Bronchial epithelial cell (primary cell): Measurements from ENCODE around the gene RBM19. TPM values are rescaled to one million over a fixed set of nuclear protein-coding genes. Genes with fewer than 3 reads are reported as not detected.

Source experiments
- DNase-seq: peaks from one replicate; pipeline ENCODE4 v3.0.0-alpha.2; 2010; ENCODE audit warnings: low read depth
- FAIRE-seq: peaks from 2 replicates; lab custom pipeline; 2011; peaks lifted over from hg19 to GRCh38; lab: Jason Lieb, UNC
- H3K27me3 ChIP-seq: 2 replicates; pipeline ENCODE4 v1.5.1; 2011; ENCODE audit warnings: low read length; ENCODE audit not compliant: control insufficient read depth, insufficient read depth
- H3K36me3 ChIP-seq: 2 replicates; pipeline ENCODE4 v1.5.1; 2011; ENCODE audit warnings: low read length; ENCODE audit not compliant: control insufficient read depth, insufficient read depth
- H3K4me3 ChIP-seq: 2 replicates; pipeline ENCODE4 v1.5.1; 2011; ENCODE audit warnings: mild to moderate bottlenecking, low read depth, low read length, control low read depth
- total RNA-seq: library from RNA; depleted of rRNA; stranded (reverse); fragments of >200 nt; gene quantifications from 2 replicates; pipeline ENCODE4 v1.2.1, GENCODE V29; 2014
- TF ChIP-seq, protein P1 (sequence below): IDR thresholded peaks from 2 replicates; pipeline ENCODE4 v1.5.1; 2011; ENCODE audit warnings: mild to moderate bottlenecking, moderate library complexity, low read length, control low read depth, inconsistent platforms; ENCODE audit not compliant: insufficient read depth, severe bottlenecking

The RBM19 gene
- total RNA-seq, 1 donor from 2014 or later: 19.0 TPM

DNA sequence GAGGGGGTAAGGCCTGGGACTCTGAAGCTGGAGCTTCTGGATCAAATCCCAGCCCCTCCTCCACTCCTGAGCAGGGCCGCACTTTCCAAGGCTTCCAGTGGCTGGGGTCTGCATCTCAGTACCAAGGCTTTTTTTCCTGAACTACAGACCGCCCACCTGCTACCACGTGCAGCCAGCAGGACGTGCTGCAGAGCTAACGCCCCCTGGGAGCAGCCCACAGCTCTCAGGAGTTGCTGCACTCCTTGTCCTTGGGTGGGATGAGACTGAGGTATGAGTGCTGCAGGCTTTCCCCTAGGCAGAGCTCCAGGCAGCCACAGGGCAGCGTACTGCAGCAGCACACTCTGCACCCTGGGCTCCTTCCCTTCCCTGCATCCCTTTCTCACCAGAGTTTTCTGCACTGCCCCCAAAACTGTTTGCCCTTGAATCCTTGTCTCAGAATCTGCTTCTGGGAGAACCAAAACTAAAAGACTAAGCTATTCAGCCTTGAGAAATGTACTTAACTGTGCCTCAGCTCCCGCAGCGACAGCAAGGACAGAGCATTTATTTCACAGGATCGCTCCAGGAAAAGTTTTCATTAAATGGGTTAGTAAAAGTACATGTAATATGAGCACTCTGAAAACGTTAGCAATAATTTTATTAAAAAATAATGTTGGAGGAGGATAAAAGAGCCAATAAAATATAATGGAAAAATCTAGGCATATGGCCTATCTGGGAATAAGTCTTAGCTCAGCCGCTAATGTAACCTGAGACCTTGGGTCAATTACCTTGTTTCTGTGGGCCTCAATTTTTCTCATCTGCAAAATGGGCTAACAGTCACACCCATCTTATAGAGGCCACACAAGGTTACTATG lies 25.5 kb downstream of the RBM19 start:
- H3K27me3 ChIP-seq: no peaks in the 10 kb centered on the region
- TF ChIP-seq, protein P1, sequence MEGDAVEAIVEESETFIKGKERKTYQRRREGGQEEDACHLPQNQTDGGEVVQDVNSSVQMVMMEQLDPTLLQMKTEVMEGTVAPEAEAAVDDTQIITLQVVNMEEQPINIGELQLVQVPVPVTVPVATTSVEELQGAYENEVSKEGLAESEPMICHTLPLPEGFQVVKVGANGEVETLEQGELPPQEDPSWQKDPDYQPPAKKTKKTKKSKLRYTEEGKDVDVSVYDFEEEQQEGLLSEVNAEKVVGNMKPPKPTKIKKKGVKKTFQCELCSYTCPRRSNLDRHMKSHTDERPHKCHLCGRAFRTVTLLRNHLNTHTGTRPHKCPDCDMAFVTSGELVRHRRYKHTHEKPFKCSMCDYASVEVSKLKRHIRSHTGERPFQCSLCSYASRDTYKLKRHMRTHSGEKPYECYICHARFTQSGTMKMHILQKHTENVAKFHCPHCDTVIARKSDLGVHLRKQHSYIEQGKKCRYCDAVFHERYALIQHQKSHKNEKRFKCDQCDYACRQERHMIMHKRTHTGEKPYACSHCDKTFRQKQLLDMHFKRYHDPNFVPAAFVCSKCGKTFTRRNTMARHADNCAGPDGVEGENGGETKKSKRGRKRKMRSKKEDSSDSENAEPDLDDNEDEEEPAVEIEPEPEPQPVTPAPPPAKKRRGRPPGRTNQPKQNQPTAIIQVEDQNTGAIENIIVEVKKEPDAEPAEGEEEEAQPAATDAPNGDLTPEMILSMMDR: no peak
- DNase-seq: no peak
- H3K36me3 ChIP-seq: peaks cover 18% of the 10 kb centered on the region
- no peak overlapping the region for H3K4me3 ChIP-seq
- no peak for FAIRE-seq

DNA sequence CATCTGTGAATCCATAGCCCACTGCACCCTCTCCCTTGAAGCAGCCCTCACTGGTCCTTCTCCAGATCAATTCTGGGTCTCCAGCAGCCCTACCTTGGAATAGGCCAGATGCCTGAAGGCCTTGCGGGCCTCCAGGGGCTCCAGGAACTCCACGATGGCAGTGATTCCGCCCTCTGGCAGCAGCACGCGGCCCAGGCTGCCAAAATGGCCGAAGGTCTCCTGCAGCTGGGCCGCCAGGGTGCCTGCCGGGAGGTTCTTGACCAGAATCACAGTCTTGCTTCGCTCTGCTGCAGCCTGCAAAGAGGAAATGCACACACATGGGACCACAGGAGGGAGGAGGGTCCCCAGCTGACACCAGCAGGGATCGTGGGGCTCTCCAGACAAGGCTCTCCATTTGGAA lies 26.3 kb downstream of the RBM19 start:
- Histone ChIP-seq H3K36me3 (peaks cover 15% of the 10 kb centered on the region), H3K27me3 (no peaks in the 10 kb centered on the region), H3K4me3 (no peak overlapping the region)
- no peak for DNase-seq
- FAIRE-seq: no peak
- TF ChIP-seq, protein P1: no peak

- Histone ChIP-seq H3K36me3 (peaks cover 14% of the 10 kb centered on the region), H3K27me3 (no peaks in the 10 kb centered on the region), H3K4me3 (no peak overlapping the region)
- TF ChIP-seq, protein P1: no peak
- DNase-seq (no peak), FAIRE-seq (no peak)
These were observed 27.7 kb downstream of the RBM19 start for GRCh38 chr12:113938471-113938870.

DNA sequence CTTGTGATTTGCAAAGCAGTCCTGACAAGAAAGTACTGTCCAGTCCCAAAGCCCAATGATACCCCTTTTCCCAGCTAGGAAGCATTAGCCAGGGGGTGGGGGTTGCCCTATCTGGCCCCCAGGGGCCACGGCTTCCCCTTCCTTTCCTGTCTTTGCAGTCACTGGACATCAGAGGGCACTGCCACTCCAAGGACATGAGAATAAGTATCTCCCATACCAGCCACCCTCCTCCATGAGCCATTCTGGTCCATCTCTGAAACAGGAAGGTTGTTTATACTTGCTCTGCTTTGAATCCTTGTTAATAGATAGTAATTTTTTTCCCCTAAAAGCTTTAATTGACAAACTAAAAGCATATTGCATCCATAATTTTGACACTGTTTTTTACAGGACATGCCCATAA lies 29.7 kb downstream of the RBM19 start:
- H3K36me3 ChIP-seq: peaks cover 15% of the 10 kb centered on the region
- no peaks in the 10 kb centered on the region for H3K27me3 ChIP-seq
- H3K4me3 ChIP-seq: no peak overlapping the region
- TF ChIP-seq, protein P1: no peak
- DNase-seq (no peak), FAIRE-seq (no peak)

- FAIRE-seq (peak; percentile 43), DNase-seq (no peak)
- H3K27me3 ChIP-seq: no peaks in the 10 kb centered on the region
- no peak overlapping the region for H3K4me3 ChIP-seq
- peaks cover 12% of the 10 kb centered on the region for H3K36me3 ChIP-seq
- TF ChIP-seq, protein P1: no peak
These were observed 30.7 kb downstream of the RBM19 start for GRCh38 chr12:113935459-113935858.
